HG02763 (cell line): Measurements from ENCODE around the gene C1orf35.
A peak's percentile ranks its signal among the peaks of the same experiment; 100 is the strongest.

ENCODE experiments used
- ATAC-seq: cut with Tn5 transposase; IDR thresholded peaks from one replicate; pipeline ENCODE4 v1.9.1; 2021; ENCODE audit warnings: mild to moderate bottlenecking, moderate library complexity; ENCODE audit not compliant: unreplicated experiment

Gene C1orf35

DNA sequence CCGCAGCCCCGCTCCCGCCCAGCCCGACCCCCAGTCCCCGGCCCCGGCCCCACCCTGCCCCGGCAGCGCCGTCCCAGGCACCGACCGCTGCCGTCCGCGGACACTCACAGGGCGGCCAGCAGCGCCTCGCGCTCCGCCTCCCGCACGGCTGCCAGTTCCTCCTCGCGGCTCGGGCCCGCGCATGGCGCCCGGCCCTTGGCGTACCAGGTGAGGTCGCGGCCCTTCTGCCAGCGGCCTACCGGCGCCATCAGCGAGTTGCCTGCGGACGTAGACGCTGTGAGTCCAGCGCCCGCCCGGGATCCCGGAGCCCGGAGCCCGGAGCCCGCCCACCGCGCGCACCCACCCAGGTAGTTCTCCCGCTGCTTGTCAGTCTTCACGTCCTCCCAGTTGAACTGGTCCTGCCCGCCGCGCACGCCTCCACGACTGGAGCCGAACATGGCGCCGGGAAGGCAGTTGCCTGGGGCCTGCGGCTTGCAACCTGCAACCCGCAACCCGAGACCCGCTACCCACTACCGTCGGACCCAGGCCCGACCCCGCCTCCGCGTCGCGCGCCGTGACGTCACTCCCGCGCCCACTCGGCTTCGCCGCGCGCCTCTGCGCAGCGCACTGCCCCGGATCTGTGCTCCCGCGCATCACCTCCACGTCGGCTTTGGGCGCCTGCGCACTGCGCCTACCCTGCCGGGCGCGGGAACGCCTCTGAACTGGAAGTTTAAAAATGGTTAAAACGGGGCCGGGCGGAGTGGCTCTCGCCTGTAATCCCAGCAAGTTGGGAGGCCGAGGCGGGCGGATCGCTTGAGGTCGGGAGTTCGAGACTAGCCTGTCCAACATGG, at the start of gene C1orf35:
C1orf35 (minus strand) TSS at position 535 of the 830 bp plus-strand sequence; CDS start at position 437, 98 bp downstream.
- peak; percentile 78 for ATAC-seq

DNA sequence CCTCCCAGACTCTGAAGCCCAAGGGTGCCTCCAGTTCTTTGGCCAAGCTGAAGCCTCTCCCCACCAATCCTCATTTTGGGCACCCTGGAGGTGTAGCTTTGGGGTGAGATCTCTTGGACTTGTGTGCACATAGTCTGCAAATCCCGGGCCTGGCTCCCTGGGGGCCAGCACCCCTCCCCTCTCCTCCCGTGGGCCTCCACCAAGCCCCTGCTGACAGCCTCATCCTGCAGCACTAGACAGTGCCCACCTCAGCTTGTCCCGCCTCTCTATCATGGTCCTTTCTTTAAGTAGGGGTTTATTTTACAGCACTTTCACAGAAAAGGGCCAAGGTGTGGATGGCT, 49.8 kb upstream of the C1orf35 start:
- no peak for ATAC-seq

DNA sequence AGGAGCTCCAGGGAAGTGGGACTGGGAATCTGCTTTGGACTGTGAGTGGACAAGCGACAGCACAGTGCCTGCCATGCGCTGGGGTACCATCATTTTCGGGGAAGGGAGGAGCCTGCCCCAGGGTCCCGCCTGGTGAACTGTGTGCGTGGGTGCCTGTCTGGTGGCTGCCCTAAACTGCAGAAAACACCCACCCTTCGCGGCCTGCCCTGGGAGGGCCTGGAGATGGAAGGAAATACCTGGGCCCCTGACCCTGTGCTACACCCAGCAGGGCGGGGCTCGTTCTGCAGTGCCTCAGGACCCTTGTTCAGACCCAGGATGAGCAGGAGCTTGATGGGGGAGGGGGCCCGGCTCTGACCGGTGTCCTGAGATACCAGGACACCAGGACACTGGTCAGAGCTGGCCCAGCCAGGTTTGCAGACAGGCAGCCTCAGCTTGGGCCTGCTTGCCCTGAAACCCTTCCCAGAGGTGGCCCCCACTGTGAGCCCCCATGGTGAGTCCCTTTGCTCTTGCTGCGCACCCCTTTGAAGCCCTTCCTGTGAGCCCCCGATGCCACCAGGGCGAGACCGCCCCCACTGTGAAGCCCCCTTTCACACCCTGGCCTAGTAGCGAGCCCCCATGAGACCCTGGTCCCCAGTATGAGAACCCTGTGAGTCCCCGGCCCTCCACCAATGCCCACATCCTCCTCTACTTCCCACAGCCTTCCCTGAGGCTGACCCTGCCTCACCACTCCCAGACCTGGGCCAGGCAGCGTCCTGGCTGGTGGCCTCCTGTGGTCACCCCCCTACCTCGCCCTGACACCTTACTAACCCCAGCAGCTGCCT, 49.2 kb upstream of the C1orf35 start:
- ATAC-seq = no peak

DNA sequence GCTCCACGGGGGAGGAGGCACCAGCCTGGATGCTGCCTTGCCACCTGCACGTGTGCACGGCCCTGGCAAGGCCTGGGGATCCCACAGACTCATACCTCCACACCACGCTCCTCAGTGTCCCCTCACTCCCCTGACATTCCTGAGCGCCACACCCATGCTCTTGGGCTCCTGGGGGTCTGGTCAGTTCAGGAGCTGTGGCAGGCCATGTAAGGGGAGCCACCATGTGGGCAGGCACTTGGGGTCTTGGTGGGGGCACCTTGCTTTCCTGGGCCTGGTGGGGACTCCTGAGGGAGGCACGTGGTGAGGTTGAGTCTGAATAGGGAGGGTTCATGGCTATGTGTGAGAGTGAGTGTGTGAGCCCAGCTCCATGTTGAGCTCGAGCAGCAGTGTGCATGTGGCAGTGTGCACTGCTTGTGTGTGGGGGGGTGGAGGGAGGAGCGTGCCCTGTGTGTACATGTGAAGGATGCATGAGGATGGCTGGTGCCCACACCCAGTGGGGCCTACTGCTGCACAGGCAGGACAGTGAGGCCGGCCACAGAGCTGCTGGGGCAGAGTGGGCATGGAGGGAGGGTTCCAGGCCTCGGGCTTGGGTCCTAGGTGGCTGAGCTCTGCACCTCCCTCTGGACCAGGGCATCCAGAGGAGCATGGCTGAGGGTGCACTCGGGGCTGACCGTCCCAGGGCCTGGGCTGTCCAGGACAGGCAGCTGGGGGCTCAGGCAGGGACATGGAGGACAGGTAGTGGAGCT, 48.2 kb upstream of the C1orf35 start:
- ATAC-seq = no peak

DNA sequence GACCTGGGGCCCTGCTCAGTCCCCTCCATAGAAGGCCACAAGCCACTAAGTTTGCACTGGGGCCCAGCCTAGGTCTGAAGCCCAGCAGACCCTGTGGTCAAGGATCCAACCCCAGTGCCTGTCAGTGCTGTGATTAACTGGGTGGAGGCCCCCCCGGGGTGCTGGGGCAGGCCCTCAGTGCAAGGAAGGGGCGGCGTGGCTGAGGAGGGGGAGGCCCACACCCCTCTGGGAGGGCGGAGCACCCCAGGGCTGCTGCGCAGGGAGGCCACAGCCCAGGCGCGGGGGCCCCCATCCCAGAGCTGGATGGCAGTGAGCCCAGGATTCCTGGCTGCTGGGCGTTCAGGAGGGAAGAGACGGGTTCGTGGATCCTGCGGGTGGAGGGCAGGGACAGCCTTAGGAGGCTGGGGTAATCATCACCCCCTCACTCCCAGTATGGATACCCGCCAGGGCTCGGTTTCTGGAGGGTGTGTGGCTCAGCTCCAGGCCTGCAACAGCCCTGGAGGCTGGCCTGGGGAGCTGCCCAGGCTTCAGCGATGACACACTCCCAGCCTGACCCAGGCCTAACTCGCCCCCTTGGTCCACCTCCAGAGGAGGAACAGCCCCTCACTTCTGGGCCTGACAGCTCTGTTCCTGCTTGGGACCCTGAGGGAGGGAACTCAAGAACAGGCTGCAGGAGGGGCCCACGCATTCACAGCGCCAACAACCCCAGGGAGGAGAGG, 47.5 kb upstream of the C1orf35 start:
- no peak for ATAC-seq

DNA sequence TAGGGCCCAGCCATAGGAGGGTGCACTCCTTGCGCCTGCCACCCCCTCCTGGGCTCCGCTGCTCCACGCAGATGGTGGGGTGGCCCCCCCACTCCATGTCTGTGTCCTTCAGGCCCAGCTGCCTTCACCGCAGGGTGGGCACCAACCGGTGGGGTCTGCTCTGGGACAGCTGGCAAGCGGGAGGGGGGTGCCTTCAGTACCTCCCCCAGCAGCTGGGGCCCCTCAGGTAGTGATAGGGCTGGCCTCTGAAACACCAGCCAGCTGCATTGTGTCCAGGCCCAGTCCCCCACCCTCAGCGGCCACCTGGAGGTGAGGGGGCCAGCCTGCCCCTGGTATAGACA, 47.0 kb upstream of the C1orf35 start:
- no peak for ATAC-seq

DNA sequence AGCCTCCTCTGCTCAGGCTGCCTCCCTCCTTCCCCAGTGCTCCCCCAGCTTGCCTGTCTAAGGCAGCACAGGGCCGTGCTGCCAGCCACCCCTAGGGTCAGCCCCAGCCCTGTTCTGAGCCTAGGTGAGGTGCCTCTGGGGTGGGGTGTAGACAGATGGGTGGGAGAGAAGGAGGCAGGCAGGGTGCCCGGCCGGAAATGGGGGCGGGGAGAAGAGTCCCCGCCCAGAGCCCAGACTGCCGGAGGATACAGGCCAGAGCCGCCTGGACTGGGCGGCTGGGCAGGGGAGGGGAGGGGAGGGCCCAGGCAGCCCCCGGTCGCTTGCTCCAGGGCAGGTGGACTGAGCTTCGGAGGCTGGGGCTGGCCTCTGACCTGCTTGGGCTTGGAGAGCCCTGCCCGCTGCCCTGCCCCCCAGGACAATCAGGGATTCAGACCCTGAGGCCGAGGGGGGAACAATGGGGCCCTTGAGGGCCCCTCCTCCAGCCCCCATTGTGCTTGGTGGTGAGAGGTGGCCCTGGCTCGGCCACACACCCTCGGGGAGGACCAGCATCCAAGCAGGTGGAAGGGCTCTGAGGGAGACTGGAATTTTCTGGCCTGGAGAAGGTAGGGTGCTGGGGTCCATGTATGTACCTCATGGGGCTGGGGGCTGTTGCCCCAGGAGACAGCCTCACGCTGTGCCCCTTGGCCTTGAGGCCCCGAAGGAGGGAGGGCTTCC, 46.4 kb upstream of the C1orf35 start, which contains the start of gene GJC2:
GJC2 (plus strand) TSS at position 525 of the 714 bp plus-strand sequence. CDS start 7,829 bp downstream, outside the sequence.
- no peak for ATAC-seq

DNA sequence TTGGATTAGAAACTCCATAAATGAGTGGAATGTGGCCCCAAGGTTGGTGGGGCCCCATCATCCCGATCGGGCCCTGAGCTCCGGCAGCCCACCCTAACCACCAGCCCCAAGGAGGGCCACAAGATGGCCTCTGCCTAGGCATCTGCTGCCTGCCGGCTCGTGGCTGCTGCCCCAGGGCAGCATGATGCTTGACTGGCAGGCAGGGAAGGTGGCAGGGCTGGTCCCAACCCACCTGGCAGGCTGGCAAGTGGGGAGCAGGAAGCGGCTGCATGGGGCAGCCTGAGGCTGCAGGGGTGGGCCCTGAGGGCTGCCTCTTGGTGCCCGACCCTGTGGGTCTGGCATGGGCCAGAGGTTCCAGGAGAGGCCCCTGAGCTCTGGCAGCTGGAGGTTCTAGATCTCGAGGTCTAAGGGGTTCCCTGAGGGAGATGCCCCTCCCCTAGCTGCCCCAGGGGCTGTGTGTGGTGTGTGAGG, 45.8 kb upstream of the C1orf35 start:
- no peak for ATAC-seq

DNA sequence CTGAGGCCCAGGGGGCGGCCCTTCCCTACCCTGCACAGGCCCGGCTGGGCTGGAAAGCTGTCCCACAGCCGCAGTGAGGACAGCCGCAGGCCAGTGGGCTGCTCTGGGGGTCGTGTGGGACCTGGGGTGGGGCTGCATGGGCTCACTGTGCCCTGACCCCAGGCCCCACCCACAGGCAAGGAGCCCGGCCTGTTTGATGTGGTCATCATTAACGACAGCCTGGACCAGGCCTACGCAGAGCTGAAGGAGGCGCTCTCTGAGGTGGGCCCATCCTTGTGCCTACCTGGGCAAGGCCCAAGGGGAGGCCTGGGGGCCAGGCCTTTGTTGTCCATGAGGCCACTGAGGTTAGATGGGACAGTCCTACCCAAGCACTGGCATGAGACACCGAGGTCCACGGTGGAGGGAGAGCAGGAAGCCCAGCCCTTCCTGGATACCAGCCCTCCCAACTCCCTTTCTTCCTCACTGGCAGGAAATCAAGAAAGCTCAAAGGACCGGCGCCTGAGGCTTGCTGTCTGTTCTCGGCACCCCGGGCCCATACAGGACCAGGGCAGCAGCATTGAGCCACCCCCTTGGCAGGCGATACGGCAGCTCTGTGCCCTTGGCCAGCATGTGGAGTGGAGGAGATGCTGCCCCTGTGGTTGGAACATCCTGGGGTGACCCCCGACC, 45.2 kb upstream of the C1orf35 start:
- no peak for ATAC-seq

DNA sequence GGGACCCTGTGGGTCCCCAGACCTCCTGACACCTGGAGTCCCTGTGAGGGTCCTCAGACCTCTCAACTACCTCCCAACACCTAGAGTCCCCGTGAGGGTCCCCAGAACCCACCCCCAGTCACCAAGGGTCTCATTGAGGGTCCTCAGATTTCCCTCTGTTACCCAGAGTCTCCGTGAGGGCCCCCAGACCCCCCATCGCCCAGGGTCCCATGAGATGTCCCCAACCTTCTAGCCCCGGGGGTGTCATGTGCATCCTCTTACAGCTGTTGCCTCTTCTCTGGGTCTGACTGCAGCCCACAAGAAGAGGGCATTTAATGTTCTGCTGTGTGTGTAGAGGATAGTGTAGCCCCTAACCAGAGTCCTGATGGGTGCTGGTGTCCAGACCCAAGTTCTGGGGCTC, 44.6 kb upstream of the C1orf35 start:
- ATAC-seq = no peak

DNA sequence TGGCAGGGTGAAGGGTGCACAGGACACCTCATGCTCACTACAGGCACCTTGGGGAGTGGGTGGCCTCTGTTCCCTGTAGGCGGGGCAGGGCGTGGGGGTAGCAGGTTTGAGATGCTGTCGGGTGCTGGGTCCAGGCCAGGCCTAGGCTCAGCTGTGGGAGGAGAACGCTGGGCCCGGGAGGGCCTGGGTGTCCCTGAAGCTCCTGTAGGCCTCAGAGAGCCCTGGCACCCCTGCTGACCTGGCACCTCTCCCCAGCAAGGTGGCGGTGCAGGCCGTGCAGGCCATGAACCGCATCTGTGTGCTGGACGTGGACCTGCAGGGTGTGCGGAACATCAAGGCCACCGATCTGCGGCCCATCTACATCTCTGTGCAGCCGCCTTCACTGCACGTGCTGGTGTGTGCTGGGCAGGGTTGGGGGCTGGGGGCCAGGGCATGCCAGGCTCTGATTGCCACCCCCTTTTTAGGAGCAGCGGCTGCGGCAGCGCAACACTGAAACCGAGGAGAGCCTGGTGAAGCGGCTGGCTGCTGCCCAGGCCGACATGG, 44.1 kb upstream of the C1orf35 start:
- no peak for ATAC-seq

DNA sequence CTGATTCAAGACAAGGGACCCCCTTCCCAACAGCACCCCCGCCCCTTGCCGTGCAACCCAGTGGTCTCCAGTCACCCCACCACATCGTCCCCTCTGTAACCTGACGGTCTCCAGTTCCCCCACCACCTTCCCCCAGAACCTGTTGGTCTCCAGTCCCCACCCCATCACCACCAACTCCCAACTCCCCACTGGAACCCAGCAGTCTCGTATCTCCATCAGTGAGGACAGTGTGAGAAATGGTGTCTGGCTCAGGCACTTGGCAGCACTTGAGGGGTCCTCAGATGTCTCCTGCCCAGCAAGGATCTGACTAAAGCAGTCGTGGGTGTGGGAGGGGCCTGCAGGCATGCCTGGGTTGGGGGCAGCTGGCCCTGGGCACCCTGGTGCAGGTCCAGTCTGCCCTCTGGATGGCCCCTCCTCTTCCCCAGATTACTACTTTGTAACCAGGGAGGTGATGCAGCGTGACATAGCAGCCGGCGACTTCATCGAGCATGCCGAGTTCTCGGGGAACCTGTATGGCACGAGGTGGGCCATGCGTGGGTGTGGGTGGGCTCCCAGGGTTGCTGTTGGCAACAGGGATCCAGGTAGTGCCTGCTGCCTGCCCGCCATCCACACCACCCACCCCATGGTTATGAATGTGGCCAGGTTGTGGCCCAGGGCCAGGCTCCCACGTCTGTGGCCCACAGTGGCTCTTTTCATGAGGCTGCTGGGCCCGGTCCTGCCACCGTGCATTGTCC, 43.5 kb upstream of the C1orf35 start:
- ATAC-seq = no peak

DNA sequence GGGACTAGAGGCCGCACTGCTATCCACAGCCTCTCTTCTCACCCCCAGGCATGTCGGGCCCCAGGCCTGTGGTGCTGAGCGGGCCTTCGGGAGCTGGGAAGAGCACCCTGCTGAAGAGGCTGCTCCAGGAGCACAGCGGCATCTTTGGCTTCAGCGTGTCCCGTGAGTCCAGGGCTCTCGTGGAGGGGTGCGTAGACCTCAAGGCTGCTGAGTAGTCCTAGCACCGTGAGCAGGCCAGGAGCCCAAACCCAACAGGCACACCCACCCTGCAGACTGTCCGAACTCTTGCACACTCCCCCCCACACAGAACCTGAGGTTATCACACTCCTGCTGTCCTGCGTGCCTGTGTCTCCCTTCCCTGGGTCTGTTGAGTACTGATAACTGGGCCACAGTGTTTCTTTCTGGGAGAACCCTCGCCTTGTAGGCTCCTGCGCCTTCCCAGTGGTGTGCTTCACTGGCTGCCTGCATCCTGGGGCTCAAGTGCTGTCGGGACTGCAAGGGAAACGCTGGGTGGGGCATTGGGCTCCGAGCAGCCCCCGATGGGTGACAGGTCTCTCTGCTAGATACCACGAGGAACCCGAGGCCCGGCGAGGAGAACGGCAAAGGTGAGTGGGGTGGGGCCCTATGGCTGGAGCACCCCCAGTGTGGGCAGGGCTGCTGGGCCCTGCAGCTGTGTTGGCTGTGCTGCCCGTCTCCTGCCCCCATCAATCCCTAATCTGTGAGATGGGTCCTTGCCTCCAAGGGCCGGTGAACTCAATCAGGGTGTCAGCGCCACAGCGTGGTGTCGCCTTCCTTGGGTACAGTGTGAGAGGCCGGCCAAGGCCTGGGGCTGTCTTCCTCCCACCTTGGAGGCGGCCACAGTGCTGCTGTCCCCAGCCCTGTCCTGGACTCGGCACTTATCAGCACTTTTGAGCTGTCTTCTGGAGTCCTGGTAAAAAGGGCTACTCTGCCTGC, 42.6 kb upstream of the C1orf35 start:
- no peak for ATAC-seq

DNA sequence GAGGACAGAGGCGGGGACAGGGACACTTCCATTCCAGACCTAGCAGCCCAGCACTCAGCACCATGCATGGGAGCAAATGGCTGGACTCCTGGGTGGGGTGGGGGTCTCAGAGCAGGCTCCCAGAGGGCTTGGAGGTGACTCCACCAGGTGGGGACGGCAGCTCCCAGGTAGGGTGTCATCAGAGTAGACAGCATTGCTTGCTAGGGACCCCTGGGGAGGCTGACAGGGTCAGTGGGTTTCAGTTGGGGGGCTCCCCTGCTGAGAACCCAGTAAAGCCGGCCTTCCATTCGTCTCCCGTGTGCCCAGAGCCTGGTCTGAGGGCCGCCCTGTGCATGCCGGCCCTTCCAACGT, 41.8 kb upstream of the C1orf35 start:
- ATAC-seq = no peak

DNA sequence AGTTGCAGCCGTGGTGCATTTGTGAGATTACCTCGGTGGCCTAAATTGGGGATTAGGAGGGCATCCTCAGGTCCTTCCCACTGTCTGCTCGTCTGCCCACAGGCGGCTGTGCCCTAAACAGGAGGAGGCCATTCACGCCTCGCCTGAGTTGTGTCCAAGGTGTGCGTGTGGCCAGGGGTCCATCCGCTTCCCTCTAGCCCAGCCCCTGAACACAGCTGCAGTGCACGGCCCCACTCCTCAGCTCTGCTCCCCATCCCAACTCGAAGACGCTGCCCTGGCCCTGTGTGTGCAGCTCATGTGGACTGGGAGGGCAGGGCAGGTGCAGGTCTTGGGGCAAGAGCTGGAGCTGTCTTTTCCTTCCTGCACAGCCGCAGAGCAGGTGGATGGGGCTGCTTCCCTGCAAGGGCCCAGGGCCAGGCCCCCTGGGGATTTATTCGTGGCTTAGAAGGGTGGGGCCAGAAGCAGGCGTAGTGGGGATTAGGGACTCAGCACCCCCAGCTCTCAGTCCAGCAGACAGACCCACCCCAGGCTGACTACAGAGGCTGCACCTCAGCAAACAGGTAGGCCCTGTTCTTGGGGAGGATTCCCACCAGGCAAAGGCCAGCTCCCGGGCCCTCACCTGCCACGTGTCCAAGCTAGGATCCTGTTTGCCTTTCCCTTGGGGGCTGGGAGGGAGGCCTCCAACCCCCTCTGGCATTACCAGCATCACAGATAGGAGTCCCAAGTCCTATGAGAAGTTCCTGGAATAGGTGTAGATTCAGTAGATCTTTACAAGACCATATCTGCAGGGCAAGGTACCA, 41.3 kb upstream of the C1orf35 start:
- ATAC-seq = no peak

DNA sequence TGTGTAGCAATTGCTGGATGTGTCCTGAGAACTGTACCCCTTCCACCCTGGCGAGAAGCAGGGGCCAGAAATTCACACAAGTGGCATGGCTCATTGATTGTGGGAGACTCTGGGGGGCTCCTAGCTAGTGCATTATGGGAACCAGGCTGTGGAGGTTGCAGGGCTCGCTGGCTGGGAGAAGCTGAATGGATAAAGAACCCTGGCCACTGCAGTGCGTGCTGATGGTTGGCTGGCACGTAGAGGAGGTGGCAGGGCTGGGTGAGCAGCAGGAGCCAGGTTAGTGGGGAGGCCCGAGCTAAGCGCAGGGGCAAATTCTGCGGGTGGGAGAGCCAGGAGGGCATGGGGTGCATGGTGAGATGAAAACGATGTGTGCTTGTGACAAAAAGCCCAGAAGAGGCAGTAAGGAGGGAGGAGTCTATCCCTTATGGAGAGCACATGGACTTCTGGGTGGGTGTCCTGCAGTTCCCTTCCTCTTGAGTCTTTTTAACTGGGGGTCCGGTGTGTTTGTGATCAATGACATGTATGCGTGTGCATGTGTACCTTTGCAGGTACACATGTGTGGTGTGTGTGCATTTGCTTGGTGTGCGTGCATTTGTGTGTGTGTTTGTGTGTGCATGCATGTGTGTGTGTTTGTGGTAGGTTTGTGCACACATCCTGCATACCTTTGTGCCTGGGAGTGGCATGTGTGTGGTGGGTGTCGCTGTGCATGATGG, 40.5 kb upstream of the C1orf35 start:
- ATAC-seq = no peak
